Neuronal stem cell (in vitro differentiated cells): ENCODE measurements around the gene FAM118B.

Source experiments
- DNase-seq: peaks from one replicate; pipeline ENCODE4 v3.0.0-alpha.2; 2013; ENCODE audit warnings: low spot score
- H2AFZ ChIP-seq: one replicate; pipeline ENCODE4 v1.6.1; 2013; ENCODE audit warnings: mild to moderate bottlenecking, low read length, inconsistent platforms
- H2AK5ac ChIP-seq: 2 replicates; pipeline ENCODE4 v1.6.1; 2013; ENCODE audit warnings: low read depth, mild to moderate bottlenecking, inconsistent platforms, low read length, moderate library complexity, mixed read lengths
- H2BK120ac ChIP-seq: 2 replicates; pipeline ENCODE4 v1.6.1; 2013; ENCODE audit warnings: low read depth, mild to moderate bottlenecking, inconsistent platforms, low read length, moderate library complexity, mixed read lengths
- H2BK12ac ChIP-seq: one replicate; pipeline ENCODE4 v1.6.1; 2013; ENCODE audit warnings: low read length, inconsistent platforms
- H2BK15ac ChIP-seq: 2 replicates; pipeline ENCODE4 v1.6.1; 2013; ENCODE audit warnings: mild to moderate bottlenecking, low read length, inconsistent platforms, mixed read lengths
- H2BK5ac ChIP-seq: one replicate; pipeline ENCODE4 v1.6.1; 2013; ENCODE audit warnings: inconsistent platforms, mild to moderate bottlenecking, low read length, moderate library complexity
- H3K14ac ChIP-seq: one replicate; pipeline ENCODE4 v1.6.1; 2013; ENCODE audit warnings: low read length, inconsistent platforms
- H3K18ac ChIP-seq: 2 replicates; pipeline ENCODE4 v1.6.1; 2013; ENCODE audit warnings: low read length, inconsistent platforms
- H3K23ac ChIP-seq: 2 replicates; pipeline ENCODE4 v1.6.1; 2013; ENCODE audit warnings: low read depth, mild to moderate bottlenecking, mixed read lengths, low read length, inconsistent platforms; ENCODE audit not compliant: poor library complexity
- H3K27ac ChIP-seq: replicated peaks from 3 replicates; pipeline ENCODE4 v1.5.1; 2013; ENCODE audit warnings: low read length, inconsistent platforms
- H3K27me3 ChIP-seq, 3 experiments: 2 replicates each; pipeline ENCODE4 v1.6.1; 2013; ENCODE audit warnings: low read length in 3 of 3, mild to moderate bottlenecking in 2 of 3, inconsistent platforms in 1 of 3, low read depth in 1 of 3, mixed read lengths in 1 of 3, moderate library complexity in 1 of 3; ENCODE audit not compliant: control insufficient read depth in 3 of 3, insufficient read depth in 3 of 3
- H3K36me3 ChIP-seq, 2 donors: replicated peaks in 1 of 2; 2 replicates each; pipeline ENCODE4 v1.6.1; 2013; ENCODE audit warnings: low read length in 2 of 2; ENCODE audit not compliant: control insufficient read depth in 2 of 2, insufficient read depth in 2 of 2
- H3K4ac ChIP-seq: 2 replicates; pipeline ENCODE4 v1.6.1; 2013; ENCODE audit warnings: inconsistent platforms, mild to moderate bottlenecking, low read length, moderate library complexity
- H3K4me1 ChIP-seq, 2 donors: 1 replicate in 1 of 2; 2 replicates in 1 of 2; pipeline ENCODE4 v1.6.1; 2013; ENCODE audit warnings: low read length in 2 of 2, low read depth in 1 of 2; ENCODE audit not compliant: control insufficient read depth in 2 of 2, insufficient read depth in 1 of 2
- H3K4me2 ChIP-seq: one replicate; pipeline ENCODE4 v1.6.1; 2013; ENCODE audit warnings: mild to moderate bottlenecking, low read length, inconsistent platforms; ENCODE audit not compliant: insufficient read depth, poor library complexity, severe bottlenecking
- H3K4me3 ChIP-seq, 2 donors: 2 replicates each; pipeline ENCODE4 v1.5.1; 2013; ENCODE audit warnings: low read length in 2 of 2, mild to moderate bottlenecking in 2 of 2, inconsistent platforms in 1 of 2, moderate library complexity in 1 of 2
- H3K79me1 ChIP-seq: one replicate; pipeline ENCODE4 v1.6.1; 2013; ENCODE audit warnings: low read depth, mild to moderate bottlenecking, inconsistent platforms, low read length, moderate library complexity
- H3K9ac ChIP-seq: one replicate; pipeline ENCODE4 v1.6.1; 2013; ENCODE audit warnings: mild to moderate bottlenecking, low read depth, low read length, inconsistent platforms; ENCODE audit not compliant: poor library complexity
- H3K9me3 ChIP-seq, 2 donors: replicated peaks in 1 of 2; 2 replicates each; pipeline versions ENCODE3 to v1.6.1; 2013; ENCODE audit warnings: low read length in 2 of 2, mild to moderate bottlenecking in 2 of 2, inconsistent platforms in 1 of 2, low read depth in 1 of 2, mixed read lengths in 1 of 2, moderate library complexity in 1 of 2; ENCODE audit not compliant: control insufficient read depth in 2 of 2, insufficient read depth in 1 of 2
- H4K8ac ChIP-seq: one replicate; pipeline ENCODE4 v1.6.1; 2013; ENCODE audit warnings: low read depth, mild to moderate bottlenecking, inconsistent platforms, low read length, moderate library complexity
- H4K91ac ChIP-seq: one replicate; pipeline ENCODE4 v1.6.1; 2013; ENCODE audit warnings: low read length, low read depth, mild to moderate bottlenecking, inconsistent platforms; ENCODE audit not compliant: poor library complexity
- WGBS, 2 donors: extraction: QIAGEN DNeasy Blood & Tissue Kit; methylation state at CpG; one replicate each; pipeline ENCODE4 v1.1.7; 2013; ENCODE audit warnings: missing lambda C conversion rate in 2 of 2, mixed read lengths in 1 of 2; ENCODE audit not compliant: insufficient read length in 2 of 2, insufficient replicate concordance in 1 of 2; ENCODE audit errors: extremely low coverage in 2 of 2; 5-methylcytosine and 5-hydroxymethylcytosine counted together

Gene FAM118B

GRCh38 chr11:126288237-126288636 lies 76.7 kb downstream of the FAM118B start:
- Histone ChIP-seq H2BK12ac (no peak overlapping the region), H3K4me2 (no peak overlapping the region), H2BK15ac (no peak overlapping the region), H2BK120ac (no peak overlapping the region), H3K23ac (no peak overlapping the region), H3K4ac (no peak overlapping the region), H2BK5ac (no peak overlapping the region), H3K27ac (no peak overlapping the region), H3K27me3 (no peaks in the 10 kb centered on the region), H3K4me1 (peaks cover 2% of the 10 kb centered on the region in 2 donors), H3K9me3 (peaks cover 0 to 6% of the 10 kb centered on the region in 2 donors), H3K79me1 (peaks cover 2% of the 10 kb centered on the region), H2AK5ac (no peak overlapping the region), H3K18ac (no peak overlapping the region), H3K14ac (no peak overlapping the region), H4K8ac (no peak overlapping the region), H3K36me3 (peaks cover 13 to 48% of the 10 kb centered on the region in 2 donors), H4K91ac (no peak overlapping the region), H3K4me3 (no peak overlapping the region), H3K9ac (no peak overlapping the region), H2AFZ (no peak overlapping the region)
- DNase-seq = no peak
- WGBS, 2 donors = no CpG with 5 or more reads among the region's 6 CpGs

GRCh38 chr11:126290887-126291286 lies 79.3 kb downstream of the FAM118B start:
- no peak overlapping the region for H2BK15ac ChIP-seq
- H2BK120ac ChIP-seq = no peak overlapping the region
- peaks cover 18 to 68% of the 10 kb centered on the region in 2 donors for H3K36me3 ChIP-seq
- H3K4me2 ChIP-seq = no peak overlapping the region
- H3K4me1 ChIP-seq = no peaks in the 10 kb centered on the region
- H4K8ac ChIP-seq = no peak overlapping the region
- no peak overlapping the region for H2BK12ac ChIP-seq
- no peak overlapping the region for H4K91ac ChIP-seq
- peaks cover 0 to 6% of the 10 kb centered on the region in 2 donors for H3K9me3 ChIP-seq
- no peak overlapping the region for H3K14ac ChIP-seq
- H2BK5ac ChIP-seq = peak overlapping the region; percentile 5
- H3K27me3 ChIP-seq = no peaks in the 10 kb centered on the region
- no peak overlapping the region for H3K18ac ChIP-seq
- no peak overlapping the region for H2AK5ac ChIP-seq
- no peak overlapping the region for H3K4ac ChIP-seq
- no peak overlapping the region for H3K27ac ChIP-seq
- no peak for DNase-seq
- no CpG with 5 or more reads among the region's 12 CpGs for WGBS, 2 donors
- H3K4me3 ChIP-seq = no peak overlapping the region
- H3K9ac ChIP-seq = peak overlapping the region; percentile 34
- H3K79me1 ChIP-seq = peaks cover 2% of the 10 kb centered on the region
- H3K23ac ChIP-seq = no peak overlapping the region
- no peak overlapping the region for H2AFZ ChIP-seq

- Histone ChIP-seq H3K36me3 (peaks cover 17 to 77% of the 10 kb centered on the region in 2 donors), H3K4ac (no peak overlapping the region), H3K27ac (no peak overlapping the region), H2BK5ac (no peak overlapping the region), H3K9ac (no peak overlapping the region), H2BK12ac (no peak overlapping the region), H3K4me1 (no peaks in the 10 kb centered on the region), H2BK120ac (no peak overlapping the region), H3K18ac (no peak overlapping the region), H2AK5ac (no peak overlapping the region), H3K4me3 (peak overlapping the region in 1 of 2 donors; percentile 45), H3K79me1 (peaks cover 2% of the 10 kb centered on the region), H3K9me3 (peaks cover 0 to 3% of the 10 kb centered on the region in 2 donors), H2BK15ac (no peak overlapping the region), H4K91ac (no peak overlapping the region), H3K27me3 (no peaks in the 10 kb centered on the region), H3K14ac (no peak overlapping the region), H3K4me2 (no peak overlapping the region), H4K8ac (no peak overlapping the region), H2AFZ (no peak overlapping the region), H3K23ac (no peak overlapping the region)
- WGBS, 2 donors = no CpG with 5 or more reads among the region's 5 CpGs
- no peak for DNase-seq
Observed at GRCh38 chr11:126293726-126294125, 82.1 kb downstream of the FAM118B start.

- H3K14ac ChIP-seq = no peak overlapping the region
- no peaks in the 10 kb centered on the region for H3K9me3 ChIP-seq
- no peak overlapping the region for H2BK5ac ChIP-seq
- H3K79me1 ChIP-seq = peaks cover 2% of the 10 kb centered on the region
- no peak overlapping the region for H3K9ac ChIP-seq
- no peaks in the 10 kb centered on the region for H3K27me3 ChIP-seq
- peaks cover 13 to 71% of the 10 kb centered on the region in 2 donors for H3K36me3 ChIP-seq
- no peak overlapping the region for H4K91ac ChIP-seq
- no peak overlapping the region for H2BK120ac ChIP-seq
- no peak overlapping the region for H3K4me2 ChIP-seq
- H3K4me3 ChIP-seq = no peak overlapping the region
- H3K4ac ChIP-seq = no peak overlapping the region
- no CpG with 5 or more reads among the region's 2 CpGs for WGBS, 2 donors
- no peak for DNase-seq
- no peak overlapping the region for H3K18ac ChIP-seq
- no peak overlapping the region for H2BK12ac ChIP-seq
- no peak overlapping the region for H2AK5ac ChIP-seq
- no peak overlapping the region for H3K27ac ChIP-seq
- no peak overlapping the region for H2AFZ ChIP-seq
- no peaks in the 10 kb centered on the region for H3K4me1 ChIP-seq
- H4K8ac ChIP-seq = no peak overlapping the region
- no peak overlapping the region for H3K23ac ChIP-seq
- H2BK15ac ChIP-seq = no peak overlapping the region
Observed at GRCh38 chr11:126297004-126297403, 85.4 kb downstream of the FAM118B start.
